Sigmoid colon (tissue), 7 donors: ENCODE measurements around the gene GLYATL2. TPM values are rescaled to one million over a fixed set of nuclear protein-coding genes. Genes with fewer than 3 reads are reported as not detected.

Source experiments
- DNase-seq: peaks from one replicate; pipeline ENCODE4 v3.0.0-alpha.2; 2019
- H3K27ac ChIP-seq, 4 donors: fragments of 200-600 bp; sonication (generic); one replicate each; pipeline ENCODE4 v1.5.1; 2016 to 2019; ENCODE audit warnings: mild to moderate bottlenecking in 1 of 4
- H3K27me3 ChIP-seq, 3 donors: fragments of 200-600 bp; sonication (generic); one replicate each; pipeline ENCODE4 v1.5.1; 2019; ENCODE audit warnings: mild to moderate bottlenecking in 1 of 3
- H3K36me3 ChIP-seq, 4 donors: fragments of 200-600 bp; sonication (generic); one replicate each; pipeline ENCODE4 v1.5.1; 2016 to 2019
- H3K4me1 ChIP-seq, 4 donors: fragments of 200-600 bp; sonication (generic); one replicate each; pipeline ENCODE4 v1.5.1; 2017 to 2019
- H3K4me3 ChIP-seq, 4 donors: fragments of 200-600 bp; sonication (generic); one replicate each; pipeline ENCODE4 v1.5.1; 2017 to 2019; ENCODE audit warnings: mild to moderate bottlenecking in 2 of 4, moderate library complexity in 1 of 4
- H3K9me3 ChIP-seq, 4 donors: fragments of 200-600 bp in 3 of 4; sonication (generic) in 3 of 4; one replicate each; pipeline versions ENCODE4 v1.5.1 to v1.6.1; 2013 to 2019
- EP300 ChIP-seq, 4 donors: sonication (generic); formaldehyde crosslinking; IDR thresholded peaks; one replicate each; pipeline ENCODE4 v1.6.1; 2017; ENCODE audit warnings: antibody characterized with exemption in 4 of 4
- POLR2A ChIP-seq, 2 donors: fragments of 450-650 bp; IDR thresholded peaks; one replicate each; pipeline ENCODE4 v1.6.1; 2016; ENCODE audit warnings: antibody characterized with exemption in 2 of 2, mild to moderate bottlenecking in 2 of 2, moderate library complexity in 2 of 2
- POLR2AphosphoS5 ChIP-seq, 4 donors: sonication (generic); formaldehyde crosslinking; IDR thresholded peaks; one replicate each; pipeline ENCODE4 v1.6.1; 2017; ENCODE audit warnings: antibody characterized with exemption in 4 of 4
- WGBS, 2 donors: extraction: QIAGEN DNeasy Blood & Tissue Kit; methylation state at CpG; one replicate each; pipeline ENCODE4 v1.1.7; 2013; 5-methylcytosine and 5-hydroxymethylcytosine counted together
- intact Hi-C: fragments of 100-400 bp; cut with DNase I; formaldehyde crosslinking; loops from one replicate; pipeline ENCODE4 v1.15.1; 2023
- polyA plus RNA-seq, 3 donors: library from polyadenylated mRNA; stranded (reverse); fragments of 200-250 nt; gene quantifications; one replicate each; pipeline ENCODE4 v1.2.3, GENCODE V29; 2013
- total RNA-seq, 4 donors: library from RNA; depleted of rRNA; stranded (reverse); fragments of >200 nt; gene quantifications; one replicate each; pipeline ENCODE4 v1.1.0, GENCODE V29; 2016
- TF ChIP-seq, protein P1 (sequence below), 4 experiments: fragments of 450-650 bp in 3 of 4; fragments of 200-600 bp in 1 of 4; IDR thresholded peaks; one replicate each; pipeline ENCODE4 v1.5.1; 2016 to 2019; ENCODE audit warnings: antibody characterized with exemption in 4 of 4, mild to moderate bottlenecking in 3 of 4, moderate library complexity in 2 of 4
- donor health status: healthy with polysubstance abuse.
- donor health status: Bipolar disorder and iron deficiency.
- donor health status: healthy.

GLYATL2 gene, protein sequence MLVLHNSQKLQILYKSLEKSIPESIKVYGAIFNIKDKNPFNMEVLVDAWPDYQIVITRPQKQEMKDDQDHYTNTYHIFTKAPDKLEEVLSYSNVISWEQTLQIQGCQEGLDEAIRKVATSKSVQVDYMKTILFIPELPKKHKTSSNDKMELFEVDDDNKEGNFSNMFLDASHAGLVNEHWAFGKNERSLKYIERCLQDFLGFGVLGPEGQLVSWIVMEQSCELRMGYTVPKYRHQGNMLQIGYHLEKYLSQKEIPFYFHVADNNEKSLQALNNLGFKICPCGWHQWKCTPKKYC
- total RNA-seq (not detected), polyA plus RNA-seq (under 1 TPM in 1 of 3 donors, not detected in 2; 0.06 TPM)

GRCh38 chr11:58844361-58845005 lies at the start of gene GLYATL2:
Gene GLYATL2 (minus strand): TSS chr11:58844704. CDS start chr11:58839612, 5,092 bp downstream.
- H3K27me3 ChIP-seq, result no peaks in the 10 kb centered on the region
- DNase-seq, result no peak
- H3K4me3 ChIP-seq, result no peak within 1 kb of the TSS
- intact Hi-C loops, result no loop called here
- no peaks in the 10 kb centered on the region for H3K4me1 ChIP-seq
- no peak within 1 kb of the TSS for H3K27ac ChIP-seq
- H3K9me3 ChIP-seq, result no peaks in the 10 kb centered on the region
- WGBS, 2 donors, result 28 to 40% methylated on average over 3 of the region's 3 CpGs
- H3K36me3 ChIP-seq, result no peaks in the 10 kb centered on the region
- TF ChIP-seq, protein P1, sequence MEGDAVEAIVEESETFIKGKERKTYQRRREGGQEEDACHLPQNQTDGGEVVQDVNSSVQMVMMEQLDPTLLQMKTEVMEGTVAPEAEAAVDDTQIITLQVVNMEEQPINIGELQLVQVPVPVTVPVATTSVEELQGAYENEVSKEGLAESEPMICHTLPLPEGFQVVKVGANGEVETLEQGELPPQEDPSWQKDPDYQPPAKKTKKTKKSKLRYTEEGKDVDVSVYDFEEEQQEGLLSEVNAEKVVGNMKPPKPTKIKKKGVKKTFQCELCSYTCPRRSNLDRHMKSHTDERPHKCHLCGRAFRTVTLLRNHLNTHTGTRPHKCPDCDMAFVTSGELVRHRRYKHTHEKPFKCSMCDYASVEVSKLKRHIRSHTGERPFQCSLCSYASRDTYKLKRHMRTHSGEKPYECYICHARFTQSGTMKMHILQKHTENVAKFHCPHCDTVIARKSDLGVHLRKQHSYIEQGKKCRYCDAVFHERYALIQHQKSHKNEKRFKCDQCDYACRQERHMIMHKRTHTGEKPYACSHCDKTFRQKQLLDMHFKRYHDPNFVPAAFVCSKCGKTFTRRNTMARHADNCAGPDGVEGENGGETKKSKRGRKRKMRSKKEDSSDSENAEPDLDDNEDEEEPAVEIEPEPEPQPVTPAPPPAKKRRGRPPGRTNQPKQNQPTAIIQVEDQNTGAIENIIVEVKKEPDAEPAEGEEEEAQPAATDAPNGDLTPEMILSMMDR (IDR thresholded peaks at IDR 0.05), result no peak
- TF ChIP-seq POLR2A (IDR thresholded peaks at IDR 0.05) (no peak), POLR2AphosphoS5 (IDR thresholded peaks at IDR 0.05) (no peak), EP300 (IDR thresholded peaks at IDR 0.05) (no peak)

DNA sequence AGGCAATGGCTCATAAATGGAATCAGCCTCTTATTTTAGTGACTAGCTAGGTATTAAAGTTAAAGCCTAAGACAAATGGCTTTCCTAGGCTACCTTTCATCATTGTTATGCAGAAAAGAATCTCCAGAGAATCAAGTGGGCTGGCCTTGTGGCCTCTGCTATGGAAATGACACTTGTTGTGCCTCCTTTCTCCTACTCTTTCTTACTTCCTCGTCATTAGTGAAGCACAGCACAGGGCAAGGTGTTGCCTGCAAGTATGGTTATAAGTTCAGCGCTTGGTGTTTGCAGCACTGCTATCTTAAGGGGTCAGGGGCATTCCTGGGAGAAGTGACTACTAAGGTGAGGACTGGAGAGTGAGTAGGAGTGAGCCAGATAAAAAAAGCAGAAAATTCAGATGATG lies 49.4 kb upstream of the GLYATL2 start:
- 77 to 88% methylated on average over 2 of the region's 2 CpGs for WGBS, 2 donors
- Histone ChIP-seq H3K4me1 (no peaks in the 10 kb centered on the region), H3K27ac (no peak overlapping the region), H3K36me3 (no peaks in the 10 kb centered on the region), H3K9me3 (no peaks in the 10 kb centered on the region), H3K4me3 (no peak overlapping the region), H3K27me3 (no peaks in the 10 kb centered on the region)
- no peak for TF ChIP-seq EP300 (IDR thresholded peaks at IDR 0.05)
- TF ChIP-seq, protein P1 (IDR thresholded peaks at IDR 0.05), result no peak
- no peak for TF ChIP-seq POLR2AphosphoS5 (IDR thresholded peaks at IDR 0.05)
- TF ChIP-seq POLR2A (IDR thresholded peaks at IDR 0.05), result no peak
- no peak for DNase-seq
- intact Hi-C loops, result no loop called here

- intact Hi-C loops, result no loop called here
- H3K27me3 ChIP-seq, result no peaks in the 10 kb centered on the region
- H3K4me3 ChIP-seq, result no peak overlapping the region
- no peak for TF ChIP-seq POLR2AphosphoS5 (IDR thresholded peaks at IDR 0.05)
- TF ChIP-seq, protein P1 (IDR thresholded peaks at IDR 0.05), result no peak
- TF ChIP-seq EP300 (IDR thresholded peaks at IDR 0.05), result no peak
- TF ChIP-seq POLR2A (IDR thresholded peaks at IDR 0.05), result no peak
- DNase-seq, result no peak
- no peak overlapping the region for H3K27ac ChIP-seq
- H3K9me3 ChIP-seq, result no peaks in the 10 kb centered on the region
- H3K36me3 ChIP-seq, result no peaks in the 10 kb centered on the region
- H3K4me1 ChIP-seq, result no peaks in the 10 kb centered on the region
Measured at GRCh38 chr11:58888579-58888978, 44.1 kb upstream of the GLYATL2 start.

GRCh38 chr11:58887452-58887851 lies 42.9 kb upstream of the GLYATL2 start:
- intact Hi-C loops, result no loop called here
- H3K27ac ChIP-seq, result no peak overlapping the region
- no peak overlapping the region for H3K4me3 ChIP-seq
- H3K36me3 ChIP-seq, result no peaks in the 10 kb centered on the region
- no peaks in the 10 kb centered on the region for H3K27me3 ChIP-seq
- no peak for DNase-seq
- H3K9me3 ChIP-seq, result no peaks in the 10 kb centered on the region
- no peaks in the 10 kb centered on the region for H3K4me1 ChIP-seq
- 83 to 91% methylated on average over 1 of the region's 1 CpG for WGBS, 2 donors
- no peak for TF ChIP-seq POLR2AphosphoS5 (IDR thresholded peaks at IDR 0.05)
- no peak for TF ChIP-seq POLR2A (IDR thresholded peaks at IDR 0.05)
- TF ChIP-seq EP300 (IDR thresholded peaks at IDR 0.05), result no peak
- TF ChIP-seq, protein P1 (IDR thresholded peaks at IDR 0.05), result no peak
